GM12891 (cell line): ENCODE data around the gene PELI3.

Experiments used
- POLR2A ChIP-seq: IDR thresholded peaks from 2 replicates; pipeline ENCODE4 v1.6.1; 2011; ENCODE audit warnings: low read depth, low read length, control low read depth
- POLR2AphosphoS5 ChIP-seq: IDR thresholded peaks from 2 replicates; pipeline ENCODE4 v1.6.1; 2011; ENCODE audit warnings: low read depth, low read length, control low read depth
- TAF1 ChIP-seq: IDR thresholded peaks from 2 replicates; pipeline ENCODE4 v1.6.1; 2011; ENCODE audit warnings: low read depth, low read length, control low read depth

DNA sequence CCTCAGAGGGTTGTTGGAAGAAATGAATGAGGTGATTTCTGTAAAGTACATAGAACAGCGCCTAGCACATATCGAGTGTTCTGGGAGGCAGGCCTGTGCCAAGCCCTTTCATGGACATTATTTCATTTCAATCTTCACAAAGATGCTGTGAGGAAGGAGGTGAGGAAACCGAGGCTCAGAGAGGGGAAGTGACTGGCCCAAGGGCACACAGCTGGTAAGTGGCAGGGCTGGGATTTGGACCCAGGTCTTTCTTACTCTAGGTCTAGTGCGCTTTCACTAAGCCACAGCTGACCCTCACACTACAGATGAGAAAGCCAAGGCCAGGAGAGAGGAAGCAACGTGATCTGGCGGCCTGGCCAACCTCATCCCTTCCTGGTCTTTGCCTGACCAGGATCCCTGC lies 2.0 kb downstream of the PELI3 start:
- TF ChIP-seq TAF1 = no peak
- TF ChIP-seq POLR2A = no peak
- TF ChIP-seq POLR2AphosphoS5 = no peak
